Measurements from ENCODE around the gene FZD10.

DNA sequence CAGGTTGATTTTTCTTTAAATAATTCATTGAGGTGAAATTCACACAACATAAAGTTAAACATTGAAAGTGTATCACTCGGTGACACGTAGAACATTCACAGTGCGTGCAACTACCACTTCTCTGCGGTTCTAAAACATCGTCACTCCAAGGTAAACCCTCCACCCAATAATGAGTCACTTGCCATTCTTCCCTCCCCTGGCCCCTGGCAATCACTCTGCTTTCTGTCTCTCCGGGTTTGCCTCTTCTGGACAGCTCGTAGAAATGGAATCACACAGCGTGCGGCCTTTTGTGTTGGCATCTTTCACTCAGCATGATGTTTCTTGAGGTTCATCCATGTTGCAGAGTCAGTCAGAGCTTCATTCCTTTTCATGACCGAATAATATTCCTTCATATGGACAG lies 18.9 kb downstream of the FZD10 start:
- TF ChIP-seq, protein P1, sequence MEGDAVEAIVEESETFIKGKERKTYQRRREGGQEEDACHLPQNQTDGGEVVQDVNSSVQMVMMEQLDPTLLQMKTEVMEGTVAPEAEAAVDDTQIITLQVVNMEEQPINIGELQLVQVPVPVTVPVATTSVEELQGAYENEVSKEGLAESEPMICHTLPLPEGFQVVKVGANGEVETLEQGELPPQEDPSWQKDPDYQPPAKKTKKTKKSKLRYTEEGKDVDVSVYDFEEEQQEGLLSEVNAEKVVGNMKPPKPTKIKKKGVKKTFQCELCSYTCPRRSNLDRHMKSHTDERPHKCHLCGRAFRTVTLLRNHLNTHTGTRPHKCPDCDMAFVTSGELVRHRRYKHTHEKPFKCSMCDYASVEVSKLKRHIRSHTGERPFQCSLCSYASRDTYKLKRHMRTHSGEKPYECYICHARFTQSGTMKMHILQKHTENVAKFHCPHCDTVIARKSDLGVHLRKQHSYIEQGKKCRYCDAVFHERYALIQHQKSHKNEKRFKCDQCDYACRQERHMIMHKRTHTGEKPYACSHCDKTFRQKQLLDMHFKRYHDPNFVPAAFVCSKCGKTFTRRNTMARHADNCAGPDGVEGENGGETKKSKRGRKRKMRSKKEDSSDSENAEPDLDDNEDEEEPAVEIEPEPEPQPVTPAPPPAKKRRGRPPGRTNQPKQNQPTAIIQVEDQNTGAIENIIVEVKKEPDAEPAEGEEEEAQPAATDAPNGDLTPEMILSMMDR (IDR thresholded peaks at IDR 0.05), result no peak
- no peak for TF ChIP-seq POLR2A (IDR thresholded peaks at IDR 0.05)
- TF ChIP-seq EP300 (IDR thresholded peaks at IDR 0.05), result no peak
- TF ChIP-seq POLR2AphosphoS5 (IDR thresholded peaks at IDR 0.05), result no peak
